GM18520 (cell line): Measurements from ENCODE around the gene PIP5K1C.

Experiments
- ATAC-seq: cut with Tn5 transposase; IDR thresholded peaks from one replicate; pipeline ENCODE4 v1.9.1; 2021; ENCODE audit not compliant: unreplicated experiment

PIP5K1C gene

GRCh38 chr19:3613818-3614661, 86.2 kb downstream of the PIP5K1C start:
- no peak for ATAC-seq

- ATAC-seq: no peak
Measured at GRCh38 chr19:3612901-3613741, 87.1 kb downstream of the PIP5K1C start.

DNA sequence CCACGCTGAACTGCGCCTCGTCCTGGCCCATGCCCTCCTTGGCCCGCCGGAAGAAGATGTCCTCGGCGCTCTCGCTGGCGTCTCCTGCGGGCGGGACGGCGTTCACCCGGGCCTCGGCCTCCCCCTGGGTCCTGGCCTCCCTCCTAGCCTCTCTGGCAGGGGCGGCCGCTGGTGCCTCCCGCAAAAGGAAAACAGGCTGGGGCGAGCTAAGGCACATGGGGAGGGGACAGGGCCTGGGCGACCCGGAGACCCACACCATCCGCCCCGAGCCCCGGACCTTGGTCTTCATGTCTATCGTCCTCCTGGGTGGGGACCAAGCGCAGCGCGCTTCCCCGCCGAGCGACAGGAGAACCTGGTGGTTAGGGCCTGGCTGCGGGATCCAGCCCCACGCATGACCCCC, 87.9 kb downstream of the PIP5K1C start:
- ATAC-seq: no peak

GRCh38 chr19:3611841-3612240, 88.4 kb downstream of the PIP5K1C start:
- ATAC-seq: no peak

- ATAC-seq: no peak
Measured at GRCh38 chr19:3610745-3611717, 89.2 kb downstream of the PIP5K1C start.

DNA sequence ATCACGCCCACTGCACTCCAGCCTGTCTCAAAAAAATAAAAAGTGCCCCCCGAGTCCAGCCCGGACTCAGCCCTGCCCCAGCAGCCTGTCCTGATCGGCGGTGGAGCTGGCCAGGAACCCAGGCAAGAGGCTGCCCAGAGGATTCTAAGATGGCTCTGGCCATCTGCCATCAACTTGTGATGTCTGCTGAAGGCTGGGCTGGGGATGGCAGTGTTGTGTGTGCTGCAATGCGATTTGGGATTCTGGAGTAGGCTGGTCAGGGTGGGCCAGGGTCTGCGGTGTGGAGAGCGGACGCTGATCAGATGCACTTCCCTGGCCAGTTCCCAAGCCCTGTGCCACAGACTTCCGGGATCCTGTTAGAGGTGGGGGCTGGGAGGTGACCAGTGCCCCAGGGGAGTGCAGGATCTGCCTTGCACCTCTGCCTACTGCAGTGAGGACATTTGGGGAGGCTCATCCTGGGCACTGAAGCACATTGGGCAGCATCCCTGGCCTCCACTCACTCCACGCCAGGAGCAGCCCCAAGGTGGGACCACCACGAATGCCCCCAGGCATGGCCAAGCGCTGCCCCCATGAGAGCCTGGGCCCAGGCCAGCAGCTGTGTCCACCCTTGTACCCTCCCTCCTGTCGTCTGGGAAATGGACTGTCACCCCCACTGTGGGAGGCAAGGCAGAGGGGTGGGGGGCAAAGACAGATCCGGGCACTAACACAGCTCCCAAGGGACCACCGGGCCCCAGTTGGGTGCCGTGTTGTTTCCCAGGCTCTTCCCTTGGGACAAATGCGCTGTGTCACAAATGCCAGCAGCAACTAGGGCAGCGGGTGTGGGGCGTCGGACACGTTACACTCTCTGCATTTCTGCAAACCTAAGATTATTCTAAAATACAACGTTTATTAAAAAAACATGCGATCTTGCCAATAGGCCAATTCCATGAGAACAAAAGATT, 90.2 kb downstream of the PIP5K1C start:
- no peak for ATAC-seq

- no peak for ATAC-seq
Measured at GRCh38 chr19:3608750-3609322, 91.4 kb downstream of the PIP5K1C start.

DNA sequence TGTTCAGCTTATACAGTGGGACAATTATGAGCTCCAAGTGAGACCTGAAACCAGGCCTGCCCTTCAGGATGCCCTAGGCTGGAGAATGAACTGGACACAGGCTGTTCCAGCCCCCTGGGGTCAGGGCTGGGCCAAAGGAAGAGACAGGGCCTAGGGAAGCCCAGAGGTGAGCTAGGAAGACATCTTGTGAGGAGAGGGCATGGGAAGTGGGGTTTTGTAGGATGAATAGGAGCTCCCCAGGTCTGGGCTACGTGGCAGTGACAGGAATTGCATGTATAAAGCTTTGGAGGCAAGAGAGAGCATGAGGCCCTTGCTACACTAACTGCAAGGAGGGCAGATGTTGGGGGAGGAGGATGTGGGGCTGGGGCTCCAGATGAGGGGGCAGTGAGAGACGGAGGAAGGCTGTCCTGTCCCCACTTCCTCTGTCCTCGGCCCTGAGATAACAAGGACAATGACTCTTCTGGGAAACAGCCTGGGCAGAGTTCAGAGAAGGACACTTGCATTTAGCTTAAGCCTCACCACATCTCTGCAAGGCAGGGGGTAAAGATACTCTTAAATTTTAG, 92.1 kb downstream of the PIP5K1C start:
- no peak for ATAC-seq

DNA sequence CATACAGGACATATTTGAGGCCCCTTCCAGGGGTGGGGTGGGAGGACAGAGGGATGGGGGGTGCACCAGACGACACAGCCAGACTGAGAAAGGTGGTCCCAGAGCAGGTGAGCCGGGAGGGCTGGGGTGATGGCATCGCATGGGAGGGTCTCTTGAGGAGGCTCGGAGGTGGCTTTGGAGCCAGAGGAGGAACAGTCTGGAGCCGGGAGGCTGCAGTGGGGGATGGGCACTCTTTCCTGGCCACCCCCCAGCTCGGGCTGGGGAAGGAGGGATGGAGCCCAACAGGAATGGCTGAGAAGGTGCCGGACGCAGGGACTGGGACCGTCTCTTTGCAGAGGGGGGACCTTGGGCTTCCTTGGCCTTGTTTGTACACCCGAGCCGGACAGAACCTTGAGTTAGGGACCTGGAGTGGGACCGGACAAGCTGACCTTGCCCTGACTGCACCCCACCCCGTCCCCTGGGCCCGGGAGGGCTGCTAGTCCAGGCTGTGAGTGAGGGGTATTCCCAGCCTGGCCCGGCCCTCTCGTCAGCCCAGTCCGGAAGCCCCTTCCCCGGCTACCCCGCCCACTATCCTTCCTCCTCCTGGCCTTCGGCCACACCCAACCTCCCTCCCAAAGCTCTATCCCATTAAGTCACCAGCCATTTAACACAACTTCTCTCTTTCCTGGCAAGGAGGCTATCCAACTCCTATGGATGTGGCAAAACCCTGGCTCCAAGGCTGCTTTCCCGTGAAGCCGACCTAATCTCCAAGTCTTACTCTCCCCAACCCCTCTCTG, 92.8 kb downstream of the PIP5K1C start:
- no peak for ATAC-seq

DNA sequence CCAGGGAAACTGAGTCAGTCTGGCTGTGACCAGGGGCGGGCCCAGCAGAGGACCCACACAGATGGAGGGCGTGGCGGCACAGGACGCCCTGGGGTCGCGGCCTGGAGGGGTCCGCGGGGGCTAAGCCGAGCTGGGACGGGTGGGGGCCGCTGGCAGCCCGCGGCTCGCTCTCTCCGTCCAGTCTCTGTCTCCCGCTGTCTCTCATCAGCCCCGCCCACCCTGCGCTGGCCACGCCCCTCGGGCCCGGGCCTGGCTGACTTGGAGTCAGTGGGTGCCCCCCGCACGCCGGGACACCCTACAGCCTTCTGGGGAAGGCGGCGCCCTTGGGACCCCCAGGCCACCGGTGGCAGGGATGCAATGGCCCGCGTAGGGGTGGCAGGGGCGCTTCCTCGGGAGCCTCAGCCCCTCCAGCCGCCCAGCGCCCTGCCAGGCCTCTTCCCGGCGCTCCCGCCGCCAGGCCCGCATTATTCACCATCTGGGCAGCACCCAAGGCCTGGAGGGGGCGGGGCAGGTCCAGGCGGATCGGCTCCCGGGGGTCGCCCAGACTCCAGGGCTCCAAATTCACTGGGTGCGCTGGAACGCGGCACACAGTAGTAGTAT, 93.5 kb downstream of the PIP5K1C start, which contains the start of gene TBXA2R:
TSS of gene TBXA2R (minus strand) at position 186 of the 600 bp plus-strand sequence. CDS start 6,241 bp downstream, outside the sequence.
- no peak for ATAC-seq

GRCh38 chr19:3606174-3606689, 94.0 kb downstream of the PIP5K1C start:
- no peak for ATAC-seq

DNA sequence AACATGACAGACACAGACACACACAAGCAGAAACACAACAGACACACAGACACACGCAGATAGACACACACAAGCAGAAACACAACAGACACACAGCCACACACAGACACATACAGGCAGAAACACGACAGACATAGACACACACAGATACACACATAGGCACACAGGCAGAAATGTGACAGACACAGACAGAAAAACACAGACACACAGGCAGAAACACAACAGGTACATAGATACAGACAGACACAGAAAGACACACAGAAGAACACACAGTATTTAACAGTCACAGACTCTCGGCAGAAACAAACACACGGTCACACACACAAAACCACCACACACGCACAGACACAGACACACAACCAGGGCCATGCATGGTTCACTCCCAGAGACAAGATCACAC, 94.5 kb downstream of the PIP5K1C start:
- no peak for ATAC-seq

DNA sequence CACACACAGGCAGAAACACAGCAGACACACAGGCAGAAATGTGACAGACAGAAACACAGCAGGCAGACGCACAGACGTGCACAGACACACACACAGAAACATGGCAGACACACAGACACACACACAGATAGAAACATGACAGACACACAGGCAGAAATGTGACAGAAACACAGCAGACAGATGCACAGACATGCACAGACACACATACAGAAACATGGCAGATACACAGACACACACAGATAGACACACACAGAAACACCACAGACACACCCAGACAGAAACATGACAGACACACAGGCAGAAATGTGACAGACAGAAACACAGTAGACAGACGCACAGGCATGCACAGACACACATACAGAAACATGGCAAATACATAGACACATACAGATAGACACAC, 94.9 kb downstream of the PIP5K1C start:
- no peak for ATAC-seq

DNA sequence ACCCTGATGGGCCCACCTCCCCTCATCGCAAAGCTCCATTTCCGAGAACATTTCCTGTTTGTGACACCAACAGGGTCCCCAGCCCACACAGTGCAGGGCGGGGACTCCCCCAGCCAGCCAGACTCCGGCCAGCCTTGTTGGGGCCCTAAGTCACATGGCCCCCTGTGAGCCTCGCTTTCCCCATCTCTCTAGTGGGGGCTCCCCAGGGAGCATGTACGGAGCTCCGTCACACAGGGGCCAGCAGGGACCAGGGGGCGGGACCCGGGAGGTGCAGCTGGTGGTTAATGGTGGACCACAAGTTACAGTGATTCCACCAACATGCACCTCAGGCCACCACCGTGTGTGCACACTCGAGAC, 95.3 kb downstream of the PIP5K1C start:
- no peak for ATAC-seq

DNA sequence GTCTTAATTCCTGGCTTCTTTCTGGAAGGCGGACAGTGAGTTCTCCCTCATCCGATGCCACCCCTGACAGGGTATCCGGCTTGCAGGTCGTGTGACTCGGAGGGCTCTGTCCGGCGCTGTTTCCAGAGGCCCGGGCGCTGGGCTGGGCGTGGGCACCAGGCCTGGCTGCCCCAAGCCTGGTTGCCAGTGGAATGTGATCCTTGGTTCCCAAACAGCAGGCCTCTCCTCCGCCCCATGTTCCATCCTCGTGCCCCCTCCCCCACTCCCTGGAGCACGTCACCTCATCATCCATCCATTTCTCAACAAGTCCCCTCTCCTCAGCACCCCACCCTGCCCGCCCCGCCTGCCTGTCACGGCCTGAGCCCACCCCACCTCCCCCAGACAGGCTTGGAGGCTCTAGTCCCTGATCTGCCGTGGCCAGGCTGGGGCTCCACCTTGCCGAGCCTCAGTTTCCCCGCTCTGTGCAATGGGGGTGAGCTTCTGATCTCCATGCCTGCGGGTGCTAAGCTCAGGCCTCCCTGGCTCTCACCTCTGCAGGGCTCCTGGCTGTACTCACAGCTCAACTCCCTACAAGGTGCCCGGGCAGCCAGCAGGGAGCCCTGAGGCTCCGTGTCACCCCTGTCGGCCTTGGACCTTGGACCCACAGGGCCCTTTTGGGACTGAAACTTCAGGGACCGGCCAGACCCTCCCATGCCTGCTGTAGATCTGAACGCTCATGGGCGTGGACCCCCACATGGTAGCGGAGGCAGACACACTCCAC, 95.9 kb downstream of the PIP5K1C start:
- no peak for ATAC-seq

DNA sequence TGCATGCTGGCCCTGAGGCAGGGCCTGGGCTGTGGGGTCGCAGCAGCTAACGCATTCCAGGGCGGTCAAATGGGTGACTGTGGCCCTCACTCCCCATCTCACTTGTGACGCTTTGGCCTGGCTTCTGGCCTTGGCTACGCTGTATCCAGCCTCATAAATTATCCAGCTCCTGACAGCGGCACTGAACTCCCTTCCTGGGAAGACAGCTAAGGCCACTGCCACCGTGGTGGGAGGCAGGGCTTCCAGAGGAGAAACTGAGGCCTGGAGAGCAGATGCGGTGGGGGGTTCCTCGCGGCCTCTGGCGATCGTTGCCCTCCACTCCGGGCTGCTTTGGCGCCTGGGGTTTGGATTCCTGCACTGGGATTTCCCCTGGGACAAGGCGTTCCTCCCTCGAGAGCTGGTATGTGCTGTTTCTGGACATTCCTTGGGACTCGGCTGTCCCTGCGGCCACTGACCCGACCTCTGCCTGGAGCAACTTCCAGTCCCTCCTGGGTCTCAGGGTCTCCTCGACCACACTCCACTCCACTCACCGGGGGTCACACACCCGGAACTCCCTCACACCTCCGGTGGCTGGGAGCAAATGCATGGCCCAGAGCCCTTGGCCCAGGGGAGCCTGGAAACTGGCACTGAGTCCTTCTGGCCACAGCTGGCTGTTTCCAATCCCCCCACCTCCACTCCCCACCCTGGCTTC, 97.0 kb downstream of the PIP5K1C start:
- ATAC-seq: no peak
